Measurements from ENCODE around the gene FAM174C. TPM values are rescaled to one million over a fixed set of nuclear protein-coding genes. Genes with fewer than 3 reads are reported as not detected.

FAM174C gene
- total RNA-seq, 1 experiment from 2014 or later = 85.2 TPM

GRCh38 chr19:1295169-1296012 is 20.1 kb downstream of the FAM174C start:
- no peak for TF ChIP-seq CTCF (IDR thresholded peaks at IDR 0.05; ENCODE audit: unreplicated experiment)
- Mint-ChIP-seq H3K4me1 (ENCODE audit: insufficient read depth, unreplicated experiment) (peaks cover 5% of the 10 kb centered on the region), H3K4me3 (ENCODE audit: unreplicated experiment) (no peak overlapping the region), H3K27ac (ENCODE audit: low read depth, unreplicated experiment) (no peak overlapping the region), H3K9me3 (ENCODE audit: unreplicated experiment) (no peaks in the 10 kb centered on the region), H3K27me3 (ENCODE audit: insufficient read depth, unreplicated experiment) (peaks cover 11% of the 10 kb centered on the region), H3K36me3 (ENCODE audit: insufficient read depth, unreplicated experiment) (no peaks in the 10 kb centered on the region)
- ChIA-PET POLR2A (no interaction called here), CTCF (no interaction called here)
- BruUV-seq (replicated peaks) = no TSS peak
- intact Hi-C loops (cut with micrococcal nuclease) = no loop called here
- no peak for DNase-seq (ENCODE audit: unreplicated experiment)

DNA sequence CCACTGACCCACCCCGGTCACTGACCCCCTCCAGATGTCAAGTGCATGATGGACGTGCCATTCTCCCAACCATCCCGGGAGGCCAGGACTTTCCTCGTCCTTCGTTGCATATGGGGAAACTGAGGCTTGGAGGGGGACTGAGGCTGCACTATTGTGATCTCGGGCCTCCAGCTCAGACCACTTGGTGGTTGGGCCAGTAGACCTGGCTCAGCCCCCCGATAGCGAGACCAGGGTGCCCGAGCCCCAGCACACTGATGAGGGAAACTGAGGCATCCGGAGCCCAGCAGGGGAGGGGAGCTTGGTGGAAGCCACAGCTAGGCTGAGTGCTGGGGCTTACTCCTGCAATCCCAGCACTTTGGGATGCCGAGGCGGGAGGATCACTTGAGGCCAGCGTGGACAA is 20.7 kb downstream of the FAM174C start:
- H3K27ac Mint-ChIP-seq (ENCODE audit: low read depth, unreplicated experiment) = no peak overlapping the region
- H3K4me1 Mint-ChIP-seq (ENCODE audit: insufficient read depth, unreplicated experiment) = peaks cover 5% of the 10 kb centered on the region
- CTCF ChIA-PET = no interaction called here
- TF ChIP-seq CTCF (IDR thresholded peaks at IDR 0.05; ENCODE audit: unreplicated experiment) = no peak
- peaks cover 11% of the 10 kb centered on the region for H3K27me3 Mint-ChIP-seq (ENCODE audit: insufficient read depth, unreplicated experiment)
- DNase-seq (ENCODE audit: unreplicated experiment) = no peak
- no TSS peak for BruUV-seq (replicated peaks)
- intact Hi-C loops (cut with micrococcal nuclease) = no loop called here
- H3K9me3 Mint-ChIP-seq (ENCODE audit: unreplicated experiment) = no peaks in the 10 kb centered on the region
- POLR2A ChIA-PET = interaction anchor here (0.6 kb wide), 1 partner anchor 119 kb away, joined by 4 read pairs; no protein-coding TSS in a partner anchor
- no peaks in the 10 kb centered on the region for H3K36me3 Mint-ChIP-seq (ENCODE audit: insufficient read depth, unreplicated experiment)
- no peak overlapping the region for H3K4me3 Mint-ChIP-seq (ENCODE audit: unreplicated experiment)

DNA sequence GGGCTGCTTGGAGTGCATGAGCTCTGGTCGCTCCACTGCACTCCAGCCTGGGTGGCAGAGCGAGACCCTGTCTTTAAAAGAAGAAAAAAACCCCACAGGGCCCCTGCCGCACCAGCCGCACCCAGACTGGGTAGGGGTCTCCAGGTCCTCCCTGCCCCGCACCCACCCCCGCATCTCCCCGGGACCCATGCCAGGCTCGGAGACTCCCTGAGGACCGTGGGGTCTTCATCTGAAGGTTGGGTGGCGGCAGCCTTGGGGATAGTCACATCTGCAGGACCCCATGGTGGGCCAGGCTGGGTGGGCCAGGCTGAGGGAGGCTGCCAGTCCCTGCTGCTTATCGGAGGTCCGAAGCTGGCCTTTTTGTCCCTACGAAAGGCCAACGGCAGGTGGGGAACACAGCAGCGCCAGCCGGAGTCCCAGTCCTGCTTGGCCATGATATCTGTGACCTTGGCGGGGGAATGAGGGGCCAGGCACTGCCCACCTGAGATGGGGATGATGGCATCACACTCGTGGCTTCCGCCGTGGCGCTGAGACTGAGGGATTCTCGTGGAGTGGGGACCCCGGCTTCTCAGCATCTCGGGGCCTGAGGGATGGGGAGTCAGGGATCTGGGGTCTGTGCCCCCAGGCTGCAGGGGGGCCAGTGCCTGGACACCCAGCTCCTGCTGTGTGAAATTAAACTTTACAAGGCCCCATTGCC is 21.4 kb downstream of the FAM174C start:
- ChIA-PET POLR2A (interaction anchor here (0.6 kb wide), 1 partner anchor 118 kb away, joined by 4 read pairs; no protein-coding TSS in a partner anchor), CTCF (no interaction called here)
- H3K27ac Mint-ChIP-seq (ENCODE audit: low read depth, unreplicated experiment) = no peak overlapping the region
- no peak overlapping the region for H3K4me3 Mint-ChIP-seq (ENCODE audit: unreplicated experiment)
- peaks cover 11% of the 10 kb centered on the region for H3K27me3 Mint-ChIP-seq (ENCODE audit: insufficient read depth, unreplicated experiment)
- peaks cover 5% of the 10 kb centered on the region for H3K4me1 Mint-ChIP-seq (ENCODE audit: insufficient read depth, unreplicated experiment)
- BruUV-seq (replicated peaks) = no TSS peak
- no peak for TF ChIP-seq CTCF (IDR thresholded peaks at IDR 0.05; ENCODE audit: unreplicated experiment)
- no peaks in the 10 kb centered on the region for H3K36me3 Mint-ChIP-seq (ENCODE audit: insufficient read depth, unreplicated experiment)
- no peaks in the 10 kb centered on the region for H3K9me3 Mint-ChIP-seq (ENCODE audit: unreplicated experiment)
- intact Hi-C loops (cut with micrococcal nuclease) = no loop called here
- DNase-seq (ENCODE audit: unreplicated experiment) = no peak

GRCh38 chr19:1298235-1298634 is 22.9 kb downstream of the FAM174C start:
- H3K27me3 Mint-ChIP-seq (ENCODE audit: insufficient read depth, unreplicated experiment) = no peaks in the 10 kb centered on the region
- DNase-seq (ENCODE audit: unreplicated experiment) = no peak
- H3K4me1 Mint-ChIP-seq (ENCODE audit: insufficient read depth, unreplicated experiment) = no peaks in the 10 kb centered on the region
- intact Hi-C loops (cut with micrococcal nuclease) = no loop called here
- POLR2A ChIA-PET = no interaction called here
- no peaks in the 10 kb centered on the region for H3K9me3 Mint-ChIP-seq (ENCODE audit: unreplicated experiment)
- no peak for TF ChIP-seq CTCF (IDR thresholded peaks at IDR 0.05; ENCODE audit: unreplicated experiment)
- no peak overlapping the region for H3K4me3 Mint-ChIP-seq (ENCODE audit: unreplicated experiment)
- CTCF ChIA-PET = no interaction called here
- no TSS peak for BruUV-seq (replicated peaks)
- H3K36me3 Mint-ChIP-seq (ENCODE audit: insufficient read depth, unreplicated experiment) = no peaks in the 10 kb centered on the region
- no peak overlapping the region for H3K27ac Mint-ChIP-seq (ENCODE audit: low read depth, unreplicated experiment)
